IPS-20b (cell line): ENCODE data around the gene ZP3.
A peak's percentile ranks its signal among the peaks of the same experiment; 100 is the strongest.
"Not testable (repeated sequence)": the region's sequence is repeated elsewhere in the genome, so short reads cannot be mapped to it uniquely, and the experiment has no call there.

ENCODE experiments used
- H3K27ac ChIP-seq: one replicate; pipeline ENCODE4 v1.5.1; 2013; ENCODE audit warnings: low read length
- H3K27me3 ChIP-seq: 2 replicates; pipeline ENCODE4 v1.6.1; 2013; ENCODE audit warnings: mild to moderate bottlenecking, low read length, inconsistent platforms; ENCODE audit not compliant: insufficient read depth
- H3K36me3 ChIP-seq: 2 replicates; pipeline ENCODE4 v1.6.1; 2013; ENCODE audit warnings: low read depth, mild to moderate bottlenecking, inconsistent platforms, low read length, moderate library complexity; ENCODE audit not compliant: insufficient read depth
- H3K4me1 ChIP-seq: 2 replicates; pipeline ENCODE4 v1.6.1; 2013; ENCODE audit warnings: mild to moderate bottlenecking, control low read depth, inconsistent platforms, low read length, moderate library complexity; ENCODE audit not compliant: insufficient read depth
- H3K4me3 ChIP-seq: 2 replicates; pipeline ENCODE4 v1.5.1; 2013; ENCODE audit warnings: mild to moderate bottlenecking, low read length, inconsistent platforms
- H3K9ac ChIP-seq: 2 replicates; pipeline ENCODE4 v1.6.1; 2013; ENCODE audit warnings: low read depth, mild to moderate bottlenecking, inconsistent platforms, low read length, moderate library complexity
- H3K9me3 ChIP-seq: 2 replicates; pipeline ENCODE4 v1.6.1; 2013; ENCODE audit warnings: mild to moderate bottlenecking, low read depth, low read length, inconsistent platforms; ENCODE audit not compliant: insufficient read depth

The ZP3 gene

DNA sequence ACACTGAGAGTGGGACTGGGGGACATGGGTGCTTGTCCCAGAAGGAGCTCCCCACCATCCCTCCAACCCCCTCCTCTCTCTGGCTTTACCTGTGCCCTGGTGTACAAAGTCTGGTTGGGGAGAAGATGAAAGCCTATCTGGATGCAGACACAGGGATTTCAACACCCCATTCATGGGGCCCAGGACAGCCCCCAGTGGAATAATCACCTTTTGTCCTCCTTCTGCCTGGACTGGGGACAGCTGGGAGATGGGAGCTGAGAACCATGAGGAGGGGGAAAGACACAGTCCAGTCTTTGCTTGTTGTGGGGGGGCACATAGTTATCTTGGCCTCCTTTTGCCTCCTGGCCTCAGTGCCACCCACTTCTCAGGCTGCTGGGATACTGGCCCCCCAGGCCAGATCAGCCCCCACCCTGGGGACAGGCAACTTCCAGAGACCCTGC is 16.6 kb upstream of the ZP3 start:
- H3K4me1 ChIP-seq: no peaks in the 10 kb centered on the region; the same call in 1 of the 2 replicates
- H3K9me3 ChIP-seq: no peaks in the 10 kb centered on the region
- H3K27ac ChIP-seq: no peak overlapping the region
- no peaks in the 10 kb centered on the region for H3K36me3 ChIP-seq
- no peak overlapping the region for H3K9ac ChIP-seq
- no peak overlapping the region for H3K4me3 ChIP-seq
- H3K27me3 ChIP-seq: no peaks in the 10 kb centered on the region

DNA sequence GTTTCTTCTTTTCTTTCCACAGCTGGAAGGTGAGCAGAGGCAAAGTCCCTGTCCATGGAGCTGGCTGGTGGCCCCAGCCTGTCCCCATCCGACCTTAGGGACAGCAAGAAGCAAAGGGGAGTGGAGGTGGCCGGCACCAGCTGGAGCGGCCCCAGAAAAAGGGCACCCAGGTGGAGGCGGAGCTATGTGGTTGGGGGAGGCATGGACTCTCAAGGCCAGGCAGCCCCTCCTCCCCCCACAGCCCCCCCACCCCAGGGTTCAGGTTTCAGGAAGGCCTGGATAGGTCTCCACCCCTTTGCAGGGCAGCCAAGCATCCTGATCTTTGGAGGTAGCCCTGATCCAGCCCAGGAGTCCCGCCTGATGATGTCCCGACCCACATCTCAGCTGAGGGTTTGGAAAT is 15.2 kb upstream of the ZP3 start, which contains the start of gene SSC4D:
Gene SSC4D, minus strand, starts transcription at position 161 of the 400 bp plus-strand sequence. CDS start 5,258 bp downstream, outside the sequence.
- H3K4me1 ChIP-seq: no peaks in the 10 kb centered on the region; the same call in 1 of the 2 replicates
- H3K27ac ChIP-seq: no peak within 1 kb of the TSS
- H3K27me3 ChIP-seq: no peaks in the 10 kb centered on the region
- H3K4me3 ChIP-seq: peak within 1 kb of the TSS; percentile 75
- H3K9ac ChIP-seq: peak within 1 kb of the TSS; percentile 67; the same call in 1 of the 2 replicates
- no peaks in the 10 kb centered on the region for H3K9me3 ChIP-seq
- H3K36me3 ChIP-seq: no peaks in the 10 kb centered on the region

DNA sequence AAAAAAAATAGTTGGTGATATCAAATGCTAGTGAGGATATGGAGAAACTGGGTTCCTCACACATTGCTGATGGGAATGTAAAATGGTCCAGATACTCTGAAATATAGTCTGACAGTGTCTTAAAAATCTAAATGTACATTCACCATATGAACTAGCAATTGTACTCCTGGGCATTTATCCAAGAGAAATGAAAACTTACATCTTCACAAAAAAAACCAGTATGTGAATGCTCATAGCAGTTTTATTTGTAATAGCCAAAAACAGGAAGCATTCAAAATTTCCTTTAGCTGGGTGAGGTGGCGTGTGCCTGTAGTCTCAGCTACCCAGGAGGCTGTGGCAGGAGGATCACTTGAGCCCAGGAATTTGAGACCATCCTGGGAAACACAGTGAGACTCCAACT is 13.1 kb upstream of the ZP3 start:
- Histone ChIP-seq H3K9ac (no peak overlapping the region), H3K9me3 (no peaks in the 10 kb centered on the region), H3K27me3 (no peaks in the 10 kb centered on the region), H3K4me3 (no peak overlapping the region), H3K36me3 (no peaks in the 10 kb centered on the region), H3K4me1 (no peaks in the 10 kb centered on the region; the same call in 1 of the 2 replicates), H3K27ac (no peak overlapping the region)

DNA sequence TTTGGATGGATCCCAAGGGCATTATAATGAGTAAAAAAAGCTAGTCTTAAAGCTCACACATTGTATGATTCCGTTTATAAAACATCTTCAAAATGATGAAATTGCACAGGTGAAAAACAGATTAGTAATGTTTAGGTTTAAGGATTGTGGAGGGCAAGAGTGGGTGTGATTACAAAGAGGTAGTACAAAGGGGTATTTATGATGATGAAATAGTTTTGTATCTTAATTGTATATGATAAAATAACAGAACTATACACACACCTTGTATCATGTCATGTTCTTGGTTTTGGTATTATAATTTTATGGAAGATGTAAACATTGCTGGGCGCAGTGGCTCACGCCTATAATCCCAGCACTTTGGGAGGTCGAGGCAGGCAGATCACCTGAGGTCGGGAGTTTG is 12.5 kb upstream of the ZP3 start:
- no peak overlapping the region for H3K27ac ChIP-seq
- no peaks in the 10 kb centered on the region for H3K27me3 ChIP-seq
- no peak overlapping the region for H3K9ac ChIP-seq
- H3K36me3 ChIP-seq: no peaks in the 10 kb centered on the region
- H3K4me3 ChIP-seq: no peak overlapping the region
- no peaks in the 10 kb centered on the region; the same call in 1 of the 2 replicates for H3K4me1 ChIP-seq
- no peaks in the 10 kb centered on the region for H3K9me3 ChIP-seq

DNA sequence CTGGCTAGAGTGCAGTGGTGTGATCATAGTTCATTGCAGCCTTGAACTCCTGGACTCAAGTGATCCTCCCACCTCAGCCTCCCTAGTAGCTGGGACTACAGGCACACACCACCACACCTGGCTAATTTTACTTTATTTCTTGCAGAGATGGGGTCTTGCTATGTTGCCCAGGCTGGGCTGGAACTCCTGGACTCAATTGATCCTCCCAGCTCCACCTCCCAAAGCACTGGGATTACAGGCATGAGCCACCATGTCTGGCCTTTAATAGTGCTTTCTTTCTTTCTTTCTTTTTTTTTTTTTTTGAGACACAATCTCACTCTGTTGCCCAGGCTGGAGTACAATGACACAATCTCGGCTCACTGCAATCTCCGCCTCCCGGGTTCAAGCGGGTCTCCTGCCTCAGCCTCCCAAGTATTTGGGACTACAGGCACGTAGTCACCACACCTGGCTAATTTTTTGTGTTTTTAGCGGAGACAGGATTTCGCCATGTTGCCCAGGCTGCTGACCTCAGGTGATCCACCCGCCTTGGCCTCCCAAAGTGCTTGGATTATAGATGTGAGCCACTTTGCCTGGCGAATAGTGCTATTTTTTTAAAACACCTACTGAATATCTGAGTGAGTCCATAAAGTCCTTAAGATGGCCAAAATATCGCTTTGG is 7.0 kb upstream of the ZP3 start:
- not testable (repeated sequence) for H3K9me3 ChIP-seq, H3K9ac ChIP-seq, H3K27ac ChIP-seq, H3K4me3 ChIP-seq, H3K4me1 ChIP-seq, H3K27me3 ChIP-seq, H3K36me3 ChIP-seq

DNA sequence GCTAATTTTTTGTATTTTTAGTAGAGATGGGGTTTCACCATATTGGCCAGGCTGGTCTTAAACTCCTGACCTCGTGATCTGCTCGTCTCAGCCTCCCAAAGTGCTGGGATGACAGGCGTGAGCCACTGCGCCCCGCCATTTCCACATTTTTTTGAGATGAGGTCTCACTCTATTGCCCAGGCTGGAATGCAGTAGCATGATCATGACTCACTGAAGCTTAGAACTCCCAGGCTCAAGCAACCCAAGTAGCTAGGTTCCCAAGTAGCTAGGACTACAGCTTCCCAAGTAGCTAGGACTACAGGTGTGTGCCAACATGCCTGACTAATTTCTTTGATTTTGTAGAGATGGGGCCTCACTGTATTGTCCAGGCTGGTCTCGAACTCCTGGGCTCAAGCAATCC is 3.7 kb upstream of the ZP3 start:
- not testable (repeated sequence) for H3K27me3 ChIP-seq, H3K9me3 ChIP-seq, H3K9ac ChIP-seq, H3K4me3 ChIP-seq, H3K36me3 ChIP-seq, H3K27ac ChIP-seq
- peaks cover 12% of the 10 kb centered on the region for H3K4me1 ChIP-seq

DNA sequence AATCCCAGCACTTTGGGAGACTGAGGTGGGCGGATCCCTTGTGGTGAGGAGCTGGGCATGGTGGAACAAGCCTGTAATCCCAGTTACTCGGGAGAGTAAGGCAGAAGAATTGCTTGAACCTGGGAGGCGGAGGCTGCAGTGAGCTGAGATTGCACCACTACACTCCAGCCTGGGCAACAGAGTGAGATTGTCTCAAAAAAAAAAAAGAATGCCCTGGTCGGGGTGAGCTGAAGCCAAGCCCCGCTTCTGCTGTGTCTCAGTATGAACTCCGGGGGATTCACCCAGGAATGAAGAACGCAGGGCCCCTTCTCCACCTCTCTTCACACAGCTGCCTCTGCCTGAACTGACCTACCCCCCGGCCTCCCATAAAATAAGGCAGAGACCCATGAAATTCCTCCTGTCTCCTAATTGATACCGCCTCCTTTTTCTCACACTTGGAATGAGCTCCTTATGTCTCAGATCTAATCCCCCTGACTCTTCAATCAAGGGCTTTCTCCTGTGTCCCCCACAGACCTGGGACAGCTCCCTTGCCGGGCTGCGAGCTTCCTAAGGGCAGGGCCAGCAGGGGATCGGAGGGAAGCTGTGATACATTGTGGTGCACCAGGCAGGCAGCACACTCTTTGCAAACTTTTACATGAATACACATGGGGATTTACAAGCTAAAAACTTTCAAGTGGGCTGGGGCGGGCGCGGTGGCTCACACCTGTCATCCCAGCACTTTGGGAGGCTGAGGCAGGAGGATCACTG is 911 bp upstream of the ZP3 start:
- Histone ChIP-seq H3K27me3 (no peaks in the 10 kb centered on the region), H3K36me3 (no peaks in the 10 kb centered on the region), H3K9me3 (no peaks in the 10 kb centered on the region), H3K9ac (no peak overlapping the region), H3K4me3 (no peak overlapping the region), H3K27ac (no peak overlapping the region), H3K4me1 (peaks cover 12% of the 10 kb centered on the region)

DNA sequence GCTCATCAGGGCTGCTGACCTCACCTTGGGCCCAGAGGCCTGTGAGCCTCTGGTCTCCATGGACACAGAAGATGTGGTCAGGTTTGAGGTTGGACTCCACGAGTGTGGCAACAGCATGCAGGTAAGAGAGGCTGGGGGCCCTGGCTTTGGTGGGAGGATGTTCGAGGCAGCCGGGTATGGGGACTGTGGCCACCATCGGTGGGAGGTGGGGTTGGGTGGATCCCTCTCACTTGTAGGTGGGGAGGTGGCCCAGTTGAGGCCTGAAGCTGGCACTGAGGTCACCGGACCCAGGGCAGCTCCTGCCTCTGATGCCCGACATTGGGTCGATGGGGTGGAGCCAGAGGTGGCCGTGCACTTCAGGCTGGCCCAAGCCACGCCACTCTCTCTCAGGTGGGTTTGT is 406 bp downstream of the ZP3 start:
- no peak overlapping the region for H3K9ac ChIP-seq
- no peak overlapping the region for H3K27ac ChIP-seq
- no peaks in the 10 kb centered on the region for H3K27me3 ChIP-seq
- H3K4me3 ChIP-seq: no peak overlapping the region
- H3K9me3 ChIP-seq: no peaks in the 10 kb centered on the region
- no peaks in the 10 kb centered on the region for H3K36me3 ChIP-seq
- peaks cover 12% of the 10 kb centered on the region for H3K4me1 ChIP-seq

DNA sequence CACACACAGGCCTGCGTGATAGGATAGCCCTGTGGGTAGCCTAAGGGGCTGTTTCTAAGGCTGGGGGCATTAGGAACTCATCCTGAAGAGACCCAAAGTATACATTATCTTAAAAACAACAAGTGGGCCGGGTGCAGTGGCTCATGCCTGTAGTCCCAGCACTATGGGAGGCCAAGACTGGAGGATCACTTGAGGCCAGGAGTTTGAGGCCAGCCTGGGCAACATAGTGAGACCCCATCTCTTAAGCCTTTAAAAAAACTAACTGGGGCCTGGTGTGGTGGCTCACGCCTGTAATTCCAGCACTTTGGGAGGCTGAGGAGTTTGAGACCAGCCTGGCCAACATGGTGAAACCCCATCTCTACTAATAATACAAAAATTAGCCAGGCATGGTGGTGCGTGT is 808 bp downstream of the ZP3 start:
- H3K4me1 ChIP-seq: peaks cover 12% of the 10 kb centered on the region
- H3K4me3 ChIP-seq, H3K9ac ChIP-seq, H3K9me3 ChIP-seq, H3K27me3 ChIP-seq, H3K27ac ChIP-seq, H3K36me3 ChIP-seq: not testable (repeated sequence)

DNA sequence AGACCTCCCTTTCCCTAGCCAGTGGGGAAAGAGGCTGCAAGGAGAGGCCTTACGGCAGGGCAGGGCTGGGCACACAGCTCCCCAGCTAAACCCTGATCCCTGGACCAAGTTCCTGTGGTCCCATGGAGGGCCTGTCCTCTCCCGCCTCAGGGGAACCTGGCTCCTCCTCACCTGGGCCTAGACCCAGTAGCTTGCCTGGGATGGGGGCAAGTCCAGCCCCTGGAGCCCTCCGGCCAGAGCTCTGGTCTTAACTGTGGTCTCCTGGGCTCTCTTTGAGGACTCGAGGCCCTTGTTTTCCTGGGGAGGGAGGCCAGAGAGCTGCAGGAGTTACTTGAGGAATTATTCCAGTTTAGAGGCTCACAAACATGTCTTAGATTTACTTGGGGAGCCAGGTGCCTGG is 1.5 kb downstream of the ZP3 start:
- no peak overlapping the region for H3K4me3 ChIP-seq
- no peaks in the 10 kb centered on the region for H3K9me3 ChIP-seq
- no peaks in the 10 kb centered on the region for H3K36me3 ChIP-seq
- peaks cover 12% of the 10 kb centered on the region for H3K4me1 ChIP-seq
- H3K27ac ChIP-seq: no peak overlapping the region
- no peak overlapping the region for H3K9ac ChIP-seq
- H3K27me3 ChIP-seq: no peaks in the 10 kb centered on the region

DNA sequence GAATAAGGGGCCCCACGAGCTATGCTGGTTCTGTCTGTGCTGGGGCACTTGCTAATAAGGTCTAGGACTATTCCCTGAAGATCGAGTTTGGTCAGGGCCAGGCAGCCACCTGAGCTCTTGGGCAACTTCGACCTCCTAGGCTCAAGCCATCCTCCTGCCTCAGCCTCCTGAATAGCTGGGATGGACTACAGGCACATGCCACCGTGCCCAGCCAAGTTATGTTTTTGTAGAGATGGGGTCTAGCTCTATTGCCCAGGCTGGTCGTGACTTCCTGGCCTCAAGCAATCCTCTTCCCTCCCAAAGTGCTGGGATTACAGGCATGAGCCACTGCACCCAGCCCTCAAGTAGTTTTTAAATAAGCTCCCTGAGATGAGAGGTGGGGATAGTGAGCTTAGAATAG is 2.9 kb downstream of the ZP3 start:
- no peaks in the 10 kb centered on the region for H3K27me3 ChIP-seq
- no peak overlapping the region for H3K9ac ChIP-seq
- H3K4me3 ChIP-seq: no peak overlapping the region
- H3K4me1 ChIP-seq: peaks cover 12% of the 10 kb centered on the region
- no peaks in the 10 kb centered on the region for H3K9me3 ChIP-seq
- H3K27ac ChIP-seq: no peak overlapping the region
- H3K36me3 ChIP-seq: no peaks in the 10 kb centered on the region

DNA sequence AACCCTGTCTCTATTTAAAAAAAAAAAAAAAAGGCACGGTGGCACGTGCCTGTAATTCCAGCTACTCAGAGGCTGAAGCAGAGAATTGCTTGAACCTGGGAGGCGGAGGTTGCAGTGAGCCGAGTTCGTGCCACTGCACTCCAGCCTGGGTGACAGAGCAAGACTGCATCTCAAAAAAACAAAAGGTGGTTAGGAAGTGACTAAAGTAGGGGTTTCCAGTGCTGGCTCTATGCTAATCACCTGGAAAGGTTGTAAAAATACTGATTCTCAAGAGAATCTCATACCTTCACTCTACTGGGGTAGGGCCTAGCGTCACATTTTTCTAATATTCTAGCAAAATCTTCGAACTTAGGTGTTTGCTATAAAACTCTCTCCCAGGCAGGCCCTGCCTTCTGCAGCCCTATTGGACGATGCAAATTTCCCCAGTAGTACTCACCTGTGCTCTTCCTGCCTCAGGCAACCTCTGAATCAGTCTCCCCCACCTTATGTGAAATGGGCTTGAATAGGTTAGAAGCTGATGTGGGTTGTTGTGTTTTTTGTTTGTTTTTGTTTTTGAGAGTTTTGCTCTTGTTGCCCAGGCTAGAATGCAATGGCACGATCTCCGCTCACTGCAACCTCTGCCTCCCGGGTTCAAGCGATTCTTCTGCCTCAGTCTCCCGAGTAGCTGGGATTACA is 3.5 kb downstream of the ZP3 start:
- Histone ChIP-seq H3K27me3 (no peaks in the 10 kb centered on the region), H3K4me3 (no peak overlapping the region), H3K9ac (no peak overlapping the region), H3K4me1 (peaks cover 8% of the 10 kb centered on the region), H3K27ac (no peak overlapping the region), H3K9me3 (no peaks in the 10 kb centered on the region), H3K36me3 (no peaks in the 10 kb centered on the region)
